Mesodermal cell (in vitro differentiated cells): ENCODE results near the gene PLA2G4E.

Source experiments
- H3K27ac ChIP-seq: 2 replicates; pipeline ENCODE4 v1.7.0; 2013; ENCODE audit warnings: mild to moderate bottlenecking, low read depth, low read length, moderate library complexity; ENCODE audit not compliant: severe bottlenecking
- H3K36me3 ChIP-seq: 2 replicates; pipeline ENCODE4 v1.7.1; 2013; ENCODE audit warnings: mild to moderate bottlenecking, low read length, moderate library complexity; ENCODE audit not compliant: control insufficient read depth, insufficient read depth
- H3K4me1 ChIP-seq: one replicate; pipeline ENCODE4 v1.7.1; 2013; ENCODE audit warnings: mild to moderate bottlenecking, low read length; ENCODE audit not compliant: insufficient read depth, control insufficient read depth, poor library complexity, severe bottlenecking
- H3K4me3 ChIP-seq: 2 replicates; pipeline ENCODE4 v1.7.0; 2013; ENCODE audit warnings: low read length, control low read depth, mild to moderate bottlenecking; ENCODE audit not compliant: insufficient read depth, poor library complexity, severe bottlenecking; ENCODE audit errors: extremely low read depth
- H3K9me3 ChIP-seq: 2 replicates; pipeline ENCODE4 v1.7.1; 2013; ENCODE audit warnings: mild to moderate bottlenecking, low read length, moderate library complexity; ENCODE audit not compliant: control insufficient read depth
- WGBS, 2 experiments: methylation state at CpG; one replicate each; pipeline ENCODE4 v1.1.5; 2013; ENCODE audit warnings: missing lambda C conversion rate in 2 of 2; ENCODE audit not compliant: insufficient coverage in 2 of 2; 5-methylcytosine and 5-hydroxymethylcytosine counted together

The PLA2G4E gene

DNA sequence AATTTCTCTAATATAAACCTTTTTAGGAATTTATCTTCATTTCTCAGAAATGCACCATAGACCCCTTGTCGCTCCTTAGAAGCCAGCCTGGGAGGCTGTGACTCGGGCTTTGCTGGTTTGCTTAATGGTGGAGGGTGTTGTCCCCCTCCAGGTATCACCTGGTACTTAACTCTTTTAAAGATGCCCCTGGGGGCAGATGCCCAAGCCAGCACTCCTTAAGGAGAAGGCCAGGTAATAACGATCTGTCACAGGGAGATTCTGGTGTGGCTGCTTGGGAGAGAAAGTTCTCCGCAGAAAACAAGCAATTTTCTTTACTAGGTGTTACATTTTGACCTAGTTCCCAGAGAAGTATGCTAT is 70.7 kb downstream of the PLA2G4E start:
- H3K27ac ChIP-seq: peak overlapping the region; percentile 79
- peaks cover 4% of the 10 kb centered on the region for H3K9me3 ChIP-seq
- H3K4me1 ChIP-seq: peaks cover 50% of the 10 kb centered on the region
- WGBS, 2 experiments: 92 to 94% methylated on average over 2 of the region's 4 CpGs
- H3K4me3 ChIP-seq: no peak overlapping the region
- H3K36me3 ChIP-seq: peaks cover 45% of the 10 kb centered on the region

DNA sequence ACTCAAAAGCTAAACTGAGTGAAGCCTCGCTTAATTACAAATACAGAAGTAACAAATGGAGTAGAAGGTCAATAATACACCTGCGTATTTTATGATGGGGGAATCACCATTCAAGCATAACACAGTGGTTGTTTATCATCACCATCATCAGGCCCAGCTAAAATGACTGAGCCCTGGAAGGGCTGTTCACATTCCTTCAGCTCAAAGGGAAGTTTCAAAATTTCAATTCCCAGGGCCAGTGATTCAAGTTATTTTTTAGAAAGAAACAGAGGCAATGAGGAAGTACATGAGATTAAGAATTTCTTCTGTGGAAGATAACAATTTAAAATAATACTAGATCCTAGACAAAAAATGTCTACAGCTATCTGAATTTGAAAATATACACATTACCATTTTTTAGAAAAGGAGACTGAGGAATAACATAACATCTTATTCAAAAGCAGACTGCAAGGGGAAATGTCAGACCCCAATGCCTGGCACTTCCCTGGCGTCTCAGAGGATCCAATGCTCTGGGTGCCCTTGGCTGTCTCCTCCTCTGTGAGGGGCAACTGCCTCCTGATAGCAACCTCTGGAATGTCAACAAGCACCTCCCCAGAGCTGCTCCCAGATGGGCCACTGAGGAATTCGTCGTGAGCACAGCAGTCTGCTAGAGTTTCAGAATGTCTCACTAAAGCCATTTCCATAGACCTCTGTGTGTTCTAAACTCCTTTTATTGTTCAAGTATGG is 71.3 kb downstream of the PLA2G4E start:
- H3K4me3 ChIP-seq: no peak overlapping the region
- WGBS, 2 experiments: 46 to 80% methylated on average over 1 to 3 of the region's 5 CpGs
- peaks cover 4% of the 10 kb centered on the region for H3K9me3 ChIP-seq
- peaks cover 45% of the 10 kb centered on the region for H3K36me3 ChIP-seq
- H3K27ac ChIP-seq: peak overlapping the region; percentile 79
- H3K4me1 ChIP-seq: peaks cover 56% of the 10 kb centered on the region

DNA sequence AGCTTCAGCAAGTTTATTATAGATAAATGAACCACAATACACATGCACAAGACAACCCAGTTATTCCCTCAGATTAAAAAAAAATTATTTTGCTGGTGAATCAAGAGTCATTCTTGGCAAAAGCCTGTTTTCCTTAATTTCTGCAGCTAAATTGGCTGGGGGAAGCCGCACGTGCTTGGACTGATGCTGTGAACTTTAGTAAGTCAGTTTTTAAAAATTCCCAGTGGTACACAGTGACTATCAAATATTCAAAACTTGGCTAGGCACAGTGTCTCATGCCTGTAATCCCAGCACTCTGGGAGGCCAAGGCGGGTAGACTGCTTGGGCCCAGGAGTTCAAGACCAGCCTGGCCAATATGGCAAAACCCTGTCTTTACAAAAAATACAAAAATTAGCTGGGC is 72.4 kb downstream of the PLA2G4E start:
- peaks cover 37% of the 10 kb centered on the region for H3K36me3 ChIP-seq
- H3K9me3 ChIP-seq: peaks cover 4% of the 10 kb centered on the region
- WGBS, 2 experiments: 88 to 100% methylated on average over 3 of the region's 3 CpGs
- H3K27ac ChIP-seq: no peak overlapping the region
- no peak overlapping the region for H3K4me3 ChIP-seq
- H3K4me1 ChIP-seq: peaks cover 65% of the 10 kb centered on the region

DNA sequence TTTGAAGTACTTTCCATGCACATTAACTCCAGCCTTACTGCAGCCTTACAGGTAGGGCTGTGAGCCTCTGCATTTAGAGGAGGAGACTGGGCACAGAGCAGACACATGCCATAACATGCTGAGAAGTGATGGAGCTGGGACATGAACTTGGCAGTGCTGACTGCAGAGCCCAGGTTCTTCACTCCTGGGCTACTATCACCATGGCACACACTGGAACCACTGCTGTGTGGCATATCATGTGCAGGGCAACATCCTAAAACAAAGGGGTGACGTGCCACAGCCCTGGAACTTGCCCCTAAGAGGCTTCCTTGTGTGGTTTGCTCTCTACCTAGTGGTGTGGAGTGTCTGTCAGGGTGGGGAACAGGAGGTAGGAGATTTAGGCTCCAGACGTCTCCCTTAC is 73.9 kb downstream of the PLA2G4E start:
- WGBS, 2 experiments: 100% methylated on average over 1 of the region's 2 CpGs; no CpG with 5 or more reads in 1 of the 2 experiments
- H3K4me1 ChIP-seq: peaks cover 76% of the 10 kb centered on the region
- peaks cover 31% of the 10 kb centered on the region for H3K36me3 ChIP-seq
- H3K27ac ChIP-seq: no peak overlapping the region
- peaks cover 4% of the 10 kb centered on the region for H3K9me3 ChIP-seq
- H3K4me3 ChIP-seq: no peak overlapping the region

DNA sequence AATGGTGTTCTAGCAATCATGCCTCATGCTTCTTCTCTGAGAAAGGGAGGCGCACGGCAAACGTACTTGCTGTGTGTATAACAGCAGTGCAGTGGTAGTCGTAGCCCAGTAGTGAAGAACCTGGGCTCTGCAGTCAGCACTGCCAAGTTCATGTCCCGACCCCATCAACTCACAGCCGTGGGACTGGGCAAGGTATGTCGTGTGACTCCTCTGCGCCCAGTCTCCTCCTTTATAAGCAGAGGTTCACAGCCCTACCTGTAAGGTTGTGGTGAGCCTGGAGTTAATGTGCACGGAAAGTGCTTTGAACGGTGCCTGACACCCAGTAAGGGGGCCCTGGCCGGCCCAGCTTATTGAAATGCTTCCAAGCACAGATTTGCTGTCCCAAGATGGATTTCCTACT is 75.1 kb downstream of the PLA2G4E start:
- WGBS, 2 experiments: 89 to 94% methylated on average over 10 to 11 of the region's 11 CpGs
- H3K4me1 ChIP-seq: peaks cover 85% of the 10 kb centered on the region
- peaks cover 4% of the 10 kb centered on the region for H3K9me3 ChIP-seq
- H3K36me3 ChIP-seq: peaks cover 30% of the 10 kb centered on the region
- H3K27ac ChIP-seq: peak overlapping the region; percentile 99
- H3K4me3 ChIP-seq: no peak overlapping the region

DNA sequence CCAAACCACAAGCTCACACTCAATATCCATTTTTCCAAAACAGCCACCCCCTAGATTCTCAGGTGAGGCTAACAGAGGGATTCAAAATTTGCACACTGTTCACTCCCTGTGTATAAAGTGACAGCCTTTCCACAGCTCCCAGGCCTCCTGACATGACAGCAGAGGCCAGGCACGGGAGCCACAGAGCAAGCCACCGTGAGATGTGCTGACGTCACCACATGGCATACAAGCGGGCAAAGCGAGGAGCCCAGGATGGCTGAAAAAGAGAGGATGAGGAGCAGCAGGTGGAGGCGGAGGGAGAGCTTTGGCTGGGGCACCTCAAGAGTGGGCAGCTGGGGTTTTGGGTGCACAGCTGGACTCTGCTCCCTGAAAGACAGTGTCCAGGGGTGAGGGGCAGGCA is 75.6 kb downstream of the PLA2G4E start:
- WGBS, 2 experiments: 89 to 95% methylated on average over 6 of the region's 6 CpGs
- peaks cover 4% of the 10 kb centered on the region for H3K9me3 ChIP-seq
- peaks cover 84% of the 10 kb centered on the region for H3K4me1 ChIP-seq
- H3K4me3 ChIP-seq: no peak overlapping the region
- peak overlapping the region; percentile 99 for H3K27ac ChIP-seq
- peaks cover 31% of the 10 kb centered on the region for H3K36me3 ChIP-seq

DNA sequence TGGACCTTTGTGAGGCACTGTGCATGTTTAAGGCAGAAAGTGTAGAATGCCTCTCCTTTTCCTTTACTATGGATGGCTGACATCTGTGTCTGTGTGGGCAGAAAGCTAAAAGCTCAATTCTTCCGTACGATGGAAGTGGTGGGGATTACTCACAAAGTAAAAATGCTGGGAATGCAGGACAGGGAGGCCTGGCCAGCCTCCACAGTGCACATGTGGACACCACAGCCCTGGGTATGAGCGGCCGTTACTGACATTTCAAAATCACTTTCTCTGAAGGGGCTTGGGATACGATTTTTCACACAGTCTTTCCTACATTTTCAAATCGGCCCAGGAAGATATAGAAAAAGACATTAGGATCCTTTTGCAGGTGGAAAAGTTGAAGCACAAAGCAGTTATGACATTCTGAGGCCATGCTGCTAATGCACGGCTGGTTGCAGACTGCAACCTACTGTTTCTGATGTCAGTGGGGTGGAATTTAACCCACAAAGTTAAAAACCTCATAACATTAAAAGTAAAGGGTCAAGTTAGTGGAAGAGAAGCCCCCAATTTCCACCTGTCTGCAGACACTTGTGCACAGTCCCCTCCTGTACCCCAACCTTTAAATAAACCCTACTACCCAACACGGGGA is 76.4 kb downstream of the PLA2G4E start:
- H3K9me3 ChIP-seq: peaks cover 4% of the 10 kb centered on the region
- peaks cover 78% of the 10 kb centered on the region for H3K4me1 ChIP-seq
- H3K4me3 ChIP-seq: no peak overlapping the region
- H3K27ac ChIP-seq: peak overlapping the region; percentile 99
- WGBS, 2 experiments: 35 to 66% methylated on average over 3 to 6 of the region's 8 CpGs
- H3K36me3 ChIP-seq: peaks cover 37% of the 10 kb centered on the region

DNA sequence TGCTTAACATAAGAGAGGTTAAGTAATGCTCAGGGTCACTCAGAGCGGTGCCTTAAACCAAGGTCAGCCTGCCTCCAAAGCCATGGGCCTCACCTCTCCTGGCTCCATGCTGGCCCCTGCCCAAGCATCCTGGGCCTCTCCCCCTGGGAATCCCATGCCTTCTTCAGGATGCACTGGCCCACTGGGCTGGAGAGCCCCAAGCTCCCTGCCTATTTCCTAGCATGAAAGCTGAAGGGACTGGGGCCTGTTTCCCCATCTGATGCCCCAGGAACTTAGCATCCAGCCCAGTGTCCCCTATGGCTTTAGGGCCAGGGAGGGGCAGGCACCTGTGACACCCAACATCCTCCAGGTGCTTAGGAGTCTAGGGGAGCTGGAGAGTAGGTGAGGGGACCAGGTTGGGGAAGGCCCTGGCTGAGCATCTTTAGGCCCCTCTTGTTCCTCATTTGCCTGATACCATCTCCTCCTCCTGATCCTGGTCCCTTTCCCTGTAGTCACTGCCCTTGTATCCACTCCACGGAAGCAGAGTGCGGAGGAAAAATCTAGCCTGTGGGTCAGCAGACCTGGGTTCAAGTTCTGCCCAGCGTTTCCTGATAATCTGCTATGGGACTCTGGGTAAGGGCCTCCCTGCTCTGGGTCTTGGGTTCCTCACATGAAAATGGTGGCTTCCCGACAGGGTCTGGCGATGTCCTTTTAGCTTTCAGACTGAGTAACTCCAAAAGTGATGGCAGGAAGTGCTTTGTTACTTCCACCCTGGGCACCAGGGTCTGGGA is 77.1 kb downstream of the PLA2G4E start:
- WGBS, 2 experiments: 91 to 95% methylated on average over 6 of the region's 6 CpGs
- peaks cover 40% of the 10 kb centered on the region for H3K36me3 ChIP-seq
- peak overlapping the region; percentile 99 for H3K27ac ChIP-seq
- H3K4me1 ChIP-seq: peaks cover 76% of the 10 kb centered on the region
- peaks cover 4% of the 10 kb centered on the region for H3K9me3 ChIP-seq
- no peak overlapping the region for H3K4me3 ChIP-seq

DNA sequence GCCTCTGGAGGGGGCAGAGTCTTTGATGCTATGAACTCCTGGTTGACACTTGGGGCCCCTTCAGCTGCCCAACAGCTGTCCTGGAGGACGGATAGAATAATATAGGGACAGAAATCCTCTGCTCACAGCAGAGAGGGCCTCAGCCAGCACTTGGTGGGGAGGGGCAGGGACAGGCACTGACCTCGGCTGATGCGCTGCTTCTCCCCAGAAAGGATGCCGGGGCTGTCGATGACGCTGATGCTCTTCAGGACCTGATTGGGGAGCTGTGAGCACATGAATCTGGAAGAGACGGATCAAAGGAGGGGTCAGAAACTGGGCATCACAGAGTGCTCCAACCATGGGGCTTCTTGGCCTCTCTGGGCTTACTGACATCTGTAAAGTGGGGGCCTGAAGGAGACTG is 78.0 kb downstream of the PLA2G4E start:
- Histone ChIP-seq H3K9me3 (no peaks in the 10 kb centered on the region), H3K27ac (peak overlapping the region; percentile 16), H3K36me3 (peaks cover 42% of the 10 kb centered on the region), H3K4me1 (peaks cover 76% of the 10 kb centered on the region), H3K4me3 (no peak overlapping the region)
- WGBS, 2 experiments: 88 to 91% methylated on average over 7 of the region's 7 CpGs

DNA sequence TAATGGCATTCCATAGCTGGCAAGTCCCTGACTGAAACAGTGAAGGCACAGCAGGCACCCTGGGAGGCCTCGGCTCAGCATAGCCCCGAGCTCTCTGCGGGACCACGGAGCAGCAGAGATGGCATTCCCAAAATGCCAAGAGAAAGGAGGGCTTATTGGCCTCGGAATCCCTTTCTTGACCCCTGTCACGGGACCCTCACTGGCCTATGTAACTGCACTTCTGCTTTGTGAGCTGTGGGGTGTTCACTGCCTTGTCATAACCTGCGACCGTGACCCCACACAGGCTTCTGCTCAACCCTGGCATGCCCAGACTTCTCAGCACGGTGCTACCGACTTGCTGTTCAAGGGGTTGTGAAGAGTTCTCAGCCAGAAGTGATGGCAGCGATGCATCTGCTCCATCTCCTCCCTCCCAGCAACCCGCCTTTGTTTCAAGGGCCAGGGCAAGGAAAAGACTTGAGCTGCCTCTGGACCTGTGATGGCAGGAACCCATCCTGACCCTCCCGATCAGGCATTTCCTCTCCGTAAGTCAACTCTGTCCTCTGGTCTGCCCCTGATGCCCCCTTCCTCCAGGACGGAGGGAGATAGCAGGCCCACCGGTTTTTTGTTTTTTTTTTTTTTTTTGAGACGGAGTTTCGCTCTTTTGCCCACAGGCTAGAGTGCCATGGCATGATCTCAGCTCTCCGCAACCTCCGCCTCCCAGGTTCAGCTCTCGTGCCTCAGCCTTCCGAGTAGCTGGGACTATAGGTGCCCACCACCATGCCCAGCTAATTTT is 79.0 kb downstream of the PLA2G4E start:
- 74 to 75% methylated on average over 15 to 18 of the region's 22 CpGs for WGBS, 2 experiments
- Histone ChIP-seq H3K4me1 (peaks cover 73% of the 10 kb centered on the region), H3K27ac (peak overlapping the region; percentile 41), H3K4me3 (no peak overlapping the region), H3K36me3 (peaks cover 42% of the 10 kb centered on the region), H3K9me3 (no peaks in the 10 kb centered on the region)
